ENCODE results near the gene AK8. TPM values are rescaled to one million over a fixed set of nuclear protein-coding genes. Genes with fewer than 3 reads are reported as not detected.

The AK8 gene
- total and polyA plus RNA-seq, 9 of the 15 experiments (the other 6 are each of a cell fraction or from before 2014, with no cell fraction given) = 0.06 to 0.37 TPM; not detected in 7

DNA sequence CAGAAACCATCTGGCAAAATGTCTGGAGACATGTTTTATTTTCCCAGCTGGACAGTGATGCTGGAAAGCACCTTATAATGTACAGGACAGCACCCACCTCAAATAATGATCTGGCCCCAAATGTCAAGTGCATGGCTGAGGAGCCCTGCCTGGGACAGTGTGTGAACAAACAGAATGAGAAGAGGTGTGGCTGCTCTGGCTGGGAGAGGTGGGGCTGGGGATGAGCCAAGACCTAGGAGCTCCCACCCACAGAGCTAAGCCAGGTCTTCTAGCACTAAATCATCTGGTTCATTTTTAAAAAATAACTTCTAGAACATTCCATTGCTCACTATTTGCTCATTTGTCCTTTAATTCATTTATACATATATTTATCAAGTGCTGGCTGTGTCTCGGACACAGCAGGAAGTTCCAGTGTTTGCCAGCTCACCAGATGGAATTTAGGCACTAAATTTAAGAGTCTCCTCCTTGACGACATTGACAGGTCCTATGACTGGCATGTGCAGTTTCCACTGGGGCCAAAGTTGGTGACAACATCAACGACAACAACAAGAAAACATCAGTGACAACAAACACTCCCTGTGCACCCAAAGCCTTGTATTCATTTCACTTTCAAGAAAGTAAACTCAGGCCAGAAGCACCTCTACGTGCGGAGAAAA is 148.7 kb downstream of the AK8 start (continued):
- TF ChIP-seq, protein P1, sequence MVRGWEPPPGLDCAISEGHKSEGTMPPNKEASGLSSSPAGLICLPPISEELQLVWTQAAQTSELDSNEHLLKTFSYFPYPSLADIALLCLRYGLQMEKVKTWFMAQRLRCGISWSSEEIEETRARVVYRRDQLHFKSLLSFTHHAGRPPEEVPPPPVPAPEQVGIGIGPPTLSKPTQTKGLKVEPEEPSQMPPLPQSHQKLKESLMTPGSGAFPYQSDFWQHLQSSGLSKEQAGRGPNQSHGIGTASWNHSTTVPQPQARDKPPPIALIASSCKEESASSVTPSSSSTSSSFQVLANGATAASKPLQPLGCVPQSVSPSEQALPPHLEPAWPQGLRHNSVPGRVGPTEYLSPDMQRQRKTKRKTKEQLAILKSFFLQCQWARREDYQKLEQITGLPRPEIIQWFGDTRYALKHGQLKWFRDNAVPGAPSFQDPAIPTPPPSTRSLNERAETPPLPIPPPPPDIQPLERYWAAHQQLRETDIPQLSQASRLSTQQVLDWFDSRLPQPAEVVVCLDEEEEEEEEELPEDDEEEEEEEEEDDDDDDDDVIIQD (CRISPR knock-in tag; IDR thresholded peaks at IDR 0.05) = no peak
- TF ChIP-seq RFX1 (IDR thresholded peaks at IDR 0.05) (no peak), NCOR1 (IDR thresholded peaks at IDR 0.05) (no peak), SIN3A (IDR thresholded peaks at IDR 0.05; ENCODE audit: borderline replicate concordance in 2 of 2, control insufficient read depth in 1 of 2, low read depth in 2 of 2, low read length in 2 of 2) (no peak), ZNF217 (CRISPR knock-in tag; IDR thresholded peaks at IDR 0.05) (no peak), JUN (IDR thresholded peaks at IDR 0.05; ENCODE audit: borderline replicate concordance, low read depth, low read length) (no peak), JUN (CRISPR knock-in tag; IDR thresholded peaks at IDR 0.05; ENCODE audit: borderline replicate concordance) (no peak)

DNA sequence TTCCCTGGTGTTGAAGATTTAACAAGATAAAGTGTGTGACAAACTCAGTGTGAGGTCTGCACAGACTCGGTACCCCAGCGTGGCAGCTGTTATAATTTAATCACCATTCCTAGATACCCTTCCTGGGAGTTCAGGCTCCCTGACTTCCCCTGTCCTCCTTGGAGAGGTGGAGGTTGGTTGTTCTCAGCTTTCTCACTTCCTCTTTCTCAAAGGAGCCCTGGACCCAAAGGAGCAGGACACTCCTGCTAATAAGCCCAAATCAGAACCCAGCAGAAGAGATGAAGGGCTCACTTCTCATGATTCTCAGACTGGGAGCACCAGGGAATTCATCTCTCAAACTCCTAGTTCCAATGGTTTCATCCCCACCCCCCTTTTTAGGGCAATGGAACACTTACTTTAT is 149.6 kb downstream of the AK8 start:
- in situ Hi-C loops (cut with MboI) = no loop called here

More for the DNA sequence above, 149.6 kb downstream of the AK8 start:
- H3K9ac ChIP-seq (ENCODE audit: insufficient read depth in 1 of 2, low read depth in 2 of 2, low read length in 2 of 2) = no peak overlapping the region
- H2AFZ ChIP-seq (ENCODE audit: low read depth, low read length) = no peak overlapping the region
- no peak for DNase-seq (ENCODE audit: extremely low read depth in 1 of 4, low spot score in 3 of 4)
- no TSS peak for BruUV-seq (replicated peaks)
- 0% methylated on average over 2 of the region's 2 CpGs for WGBS (ENCODE audit: insufficient coverage, low coverage, missing lambda C conversion rate)
- FAIRE-seq = no peak
- TF ChIP-seq SPI1 (IDR thresholded peaks at IDR 0.05; ENCODE audit: borderline replicate concordance, low read depth, low read length) (peak; percentile 89), CBX5 (IDR thresholded peaks at IDR 0.05; ENCODE audit: borderline replicate concordance, low read depth) (no peak)
- ChIA-PET CTCF (ENCODE audit: low intra/inter-chr PET ratio) (no interaction called here), POLR2A (no interaction called here)
- no peaks in the 10 kb centered on the region for H3K36me3 ChIP-seq (ENCODE audit: control insufficient read depth, insufficient read depth, low read length)
- peaks cover 39 to 82% of the 10 kb centered on the region in 2 experiments for H3K27me3 ChIP-seq (ENCODE audit: control insufficient read depth in 2 of 2, insufficient read depth in 2 of 2, low read length in 2 of 2)
- H3K79me2 ChIP-seq (ENCODE audit: control insufficient read depth, insufficient read depth, low read length) = no peaks in the 10 kb centered on the region
- no peak for ATAC-seq
- peaks cover 5% of the 10 kb centered on the region for H3K9me1 ChIP-seq (ENCODE audit: control insufficient read depth, insufficient read depth, low read length)
- intact Hi-C loops (cut with micrococcal nuclease) = no loop called here
- H4K20me1 ChIP-seq (replicated peaks; ENCODE audit: control insufficient read depth, insufficient read depth, low read length) = 0 out of 2 replicates have a peak, but pooled peaks cover 3% of the 10 kb centered on the region
- no peak overlapping the region for H3K4me3 ChIP-seq
- no peaks in the 10 kb centered on the region for H3K9me3 ChIP-seq (replicated peaks; ENCODE audit: control insufficient read depth, insufficient read depth, low read depth, low read length)
- no peak overlapping the region for H3K27ac ChIP-seq (ENCODE audit: extremely low read depth, low read depth, low read length)
- no peaks in the 10 kb centered on the region for H3K4me1 ChIP-seq (replicated peaks in 1 of 2; ENCODE audit: control insufficient read depth in 2 of 2, insufficient read depth in 2 of 2, low read length in 2 of 2)
- H3K4me2 ChIP-seq (ENCODE audit: insufficient read depth, low read length) = no peak overlapping the region

Measured in K562 (cell line).